ENCODE data around the gene IFIT1.
"Not testable (repeated sequence)": the region's sequence is repeated elsewhere in the genome, so short reads cannot be mapped to it uniquely, and the experiment has no call there.

The IFIT1 gene

GRCh38 chr10:89350631-89351315, 41.6 kb upstream of the IFIT1 start:
- H2AFZ ChIP-seq (ENCODE audit: low read length, unreplicated experiment): peak overlapping the region; percentile 11
- peak overlapping the region; percentile 56 for H3K4me3 ChIP-seq (ENCODE audit: low read depth, low read length)
- peak overlapping the region; percentile 98 for H3K27ac ChIP-seq (ENCODE audit: low read depth, low read length)
- H3K27me3 ChIP-seq (ENCODE audit: insufficient read depth, low read length); H3K79me2 ChIP-seq (ENCODE audit: control insufficient read depth, insufficient read depth, low read length, unreplicated experiment); H3K36me3 ChIP-seq (ENCODE audit: insufficient read depth, low read length): not testable (repeated sequence)
- peaks cover 59% of the 10 kb centered on the region for H3K4me1 ChIP-seq (ENCODE audit: control insufficient read depth, insufficient read depth, low read length, unreplicated experiment)

GRCh38 chr10:89351412-89351779, 41.0 kb upstream of the IFIT1 start:
- Histone ChIP-seq H3K79me2 (ENCODE audit: control insufficient read depth, insufficient read depth, low read length, unreplicated experiment) (no peaks in the 10 kb centered on the region), H3K4me1 (ENCODE audit: control insufficient read depth, insufficient read depth, low read length, unreplicated experiment) (peaks cover 59% of the 10 kb centered on the region), H3K36me3 (ENCODE audit: insufficient read depth, low read length) (no peaks in the 10 kb centered on the region), H3K27me3 (ENCODE audit: insufficient read depth, low read length) (no peaks in the 10 kb centered on the region), H3K4me3 (ENCODE audit: low read depth, low read length) (peak overlapping the region; percentile 56), H3K27ac (ENCODE audit: low read depth, low read length) (peak overlapping the region; percentile 98), H2AFZ (ENCODE audit: low read length, unreplicated experiment) (peak overlapping the region; percentile 11)

GRCh38 chr10:89351780-89352597, 40.4 kb upstream of the IFIT1 start:
- no peaks in the 10 kb centered on the region for H3K36me3 ChIP-seq (ENCODE audit: insufficient read depth, low read length)
- peak overlapping the region; percentile 56 for H3K4me3 ChIP-seq (ENCODE audit: low read depth, low read length)
- H2AFZ ChIP-seq (ENCODE audit: low read length, unreplicated experiment): peak overlapping the region; percentile 11
- H3K27ac ChIP-seq (ENCODE audit: low read depth, low read length): peak overlapping the region; percentile 98
- no peaks in the 10 kb centered on the region for H3K79me2 ChIP-seq (ENCODE audit: control insufficient read depth, insufficient read depth, low read length, unreplicated experiment)
- peaks cover 56% of the 10 kb centered on the region for H3K4me1 ChIP-seq (ENCODE audit: control insufficient read depth, insufficient read depth, low read length, unreplicated experiment)
- H3K27me3 ChIP-seq (ENCODE audit: insufficient read depth, low read length): no peaks in the 10 kb centered on the region

- Histone ChIP-seq H3K79me2 (ENCODE audit: control insufficient read depth, insufficient read depth, low read length, unreplicated experiment) (no peaks in the 10 kb centered on the region), H3K4me1 (ENCODE audit: control insufficient read depth, insufficient read depth, low read length, unreplicated experiment) (peaks cover 53% of the 10 kb centered on the region), H3K36me3 (ENCODE audit: insufficient read depth, low read length) (no peaks in the 10 kb centered on the region), H2AFZ (ENCODE audit: low read length, unreplicated experiment) (peak overlapping the region; percentile 21), H3K27me3 (ENCODE audit: insufficient read depth, low read length) (no peaks in the 10 kb centered on the region), H3K27ac (ENCODE audit: low read depth, low read length) (peak overlapping the region; percentile 98), H3K4me3 (ENCODE audit: low read depth, low read length) (no peak overlapping the region)
Measured at GRCh38 chr10:89352802-89353201, 39.6 kb upstream of the IFIT1 start.

- Histone ChIP-seq H3K36me3 (ENCODE audit: insufficient read depth, low read length) (no peaks in the 10 kb centered on the region), H3K79me2 (ENCODE audit: control insufficient read depth, insufficient read depth, low read length, unreplicated experiment) (no peaks in the 10 kb centered on the region), H2AFZ (ENCODE audit: low read length, unreplicated experiment) (no peak overlapping the region), H3K4me3 (ENCODE audit: low read depth, low read length) (no peak overlapping the region), H3K27me3 (ENCODE audit: insufficient read depth, low read length) (no peaks in the 10 kb centered on the region), H3K27ac (ENCODE audit: low read depth, low read length) (peak overlapping the region; percentile 45), H3K4me1 (ENCODE audit: control insufficient read depth, insufficient read depth, low read length, unreplicated experiment) (peaks cover 45% of the 10 kb centered on the region)
Measured at GRCh38 chr10:89355394-89355931, 37.0 kb upstream of the IFIT1 start.

GRCh38 chr10:89357096-89357495, 35.3 kb upstream of the IFIT1 start:
- no peaks in the 10 kb centered on the region for H3K36me3 ChIP-seq (ENCODE audit: insufficient read depth, low read length)
- H3K27me3 ChIP-seq (ENCODE audit: insufficient read depth, low read length): no peaks in the 10 kb centered on the region
- no peak overlapping the region for H2AFZ ChIP-seq (ENCODE audit: low read length, unreplicated experiment)
- H3K27ac ChIP-seq (ENCODE audit: low read depth, low read length): no peak overlapping the region
- peaks cover 31% of the 10 kb centered on the region for H3K4me1 ChIP-seq (ENCODE audit: control insufficient read depth, insufficient read depth, low read length, unreplicated experiment)
- no peak overlapping the region for H3K4me3 ChIP-seq (ENCODE audit: low read depth, low read length)
- no peaks in the 10 kb centered on the region for H3K79me2 ChIP-seq (ENCODE audit: control insufficient read depth, insufficient read depth, low read length, unreplicated experiment)

GRCh38 chr10:89357975-89358374, 34.4 kb upstream of the IFIT1 start:
- Histone ChIP-seq H2AFZ (ENCODE audit: low read length, unreplicated experiment) (no peak overlapping the region), H3K79me2 (ENCODE audit: control insufficient read depth, insufficient read depth, low read length, unreplicated experiment) (no peaks in the 10 kb centered on the region), H3K4me3 (ENCODE audit: low read depth, low read length) (no peak overlapping the region), H3K4me1 (ENCODE audit: control insufficient read depth, insufficient read depth, low read length, unreplicated experiment) (peaks cover 25% of the 10 kb centered on the region), H3K27me3 (ENCODE audit: insufficient read depth, low read length) (no peaks in the 10 kb centered on the region), H3K27ac (ENCODE audit: low read depth, low read length) (no peak overlapping the region), H3K36me3 (ENCODE audit: insufficient read depth, low read length) (no peaks in the 10 kb centered on the region)

GRCh38 chr10:89360157-89360556, 32.3 kb upstream of the IFIT1 start:
- Histone ChIP-seq H3K4me1 (ENCODE audit: control insufficient read depth, insufficient read depth, low read length, unreplicated experiment) (peaks cover 19% of the 10 kb centered on the region), H2AFZ (ENCODE audit: low read length, unreplicated experiment) (no peak overlapping the region), H3K79me2 (ENCODE audit: control insufficient read depth, insufficient read depth, low read length, unreplicated experiment) (no peaks in the 10 kb centered on the region), H3K4me3 (ENCODE audit: low read depth, low read length) (no peak overlapping the region), H3K27ac (ENCODE audit: low read depth, low read length) (no peak overlapping the region), H3K27me3 (ENCODE audit: insufficient read depth, low read length) (no peaks in the 10 kb centered on the region), H3K36me3 (ENCODE audit: insufficient read depth, low read length) (no peaks in the 10 kb centered on the region)

GRCh38 chr10:89362929-89363328, 29.5 kb upstream of the IFIT1 start:
- no peaks in the 10 kb centered on the region for H3K79me2 ChIP-seq (ENCODE audit: control insufficient read depth, insufficient read depth, low read length, unreplicated experiment)
- H2AFZ ChIP-seq (ENCODE audit: low read length, unreplicated experiment): no peak overlapping the region
- H3K4me3 ChIP-seq (ENCODE audit: low read depth, low read length): no peak overlapping the region
- no peaks in the 10 kb centered on the region for H3K4me1 ChIP-seq (ENCODE audit: control insufficient read depth, insufficient read depth, low read length, unreplicated experiment)
- H3K27me3 ChIP-seq (ENCODE audit: insufficient read depth, low read length): no peaks in the 10 kb centered on the region
- no peak overlapping the region for H3K27ac ChIP-seq (ENCODE audit: low read depth, low read length)
- H3K36me3 ChIP-seq (ENCODE audit: insufficient read depth, low read length): no peaks in the 10 kb centered on the region

- Histone ChIP-seq H3K4me3 (ENCODE audit: low read depth, low read length) (no peak overlapping the region), H3K27ac (ENCODE audit: low read depth, low read length) (no peak overlapping the region), H3K27me3 (ENCODE audit: insufficient read depth, low read length) (no peaks in the 10 kb centered on the region)
Measured at GRCh38 chr10:89363729-89364442, 28.5 kb upstream of the IFIT1 start.

More at GRCh38 chr10:89363729-89364442, 28.5 kb upstream of the IFIT1 start:
- H3K4me1 ChIP-seq (ENCODE audit: control insufficient read depth, insufficient read depth, low read length, unreplicated experiment): no peaks in the 10 kb centered on the region
- no peaks in the 10 kb centered on the region for H3K79me2 ChIP-seq (ENCODE audit: control insufficient read depth, insufficient read depth, low read length, unreplicated experiment)
- no peak overlapping the region for H2AFZ ChIP-seq (ENCODE audit: low read length, unreplicated experiment)
- H3K36me3 ChIP-seq (ENCODE audit: insufficient read depth, low read length): no peaks in the 10 kb centered on the region
